Activated naive CD8-positive, alpha-beta T cell treated with anti-CD3 and anti-CD28 coated beads for 36 hours (primary cell): ENCODE measurements around the gene TM2D1. TPM values are rescaled to one million over a fixed set of nuclear protein-coding genes. Genes with fewer than 3 reads are reported as not detected.
"Not testable (repeated sequence)": the region's sequence is repeated elsewhere in the genome, so short reads cannot be mapped to it uniquely, and the experiment has no call there.

Experiments
- DNase-seq: peaks from one replicate; pipeline ENCODE4 v3.0.0; 2021
- H3K27ac Mint-ChIP-seq: one replicate; pipeline ENCODE4 v1.8.0; 2022; ENCODE audit warnings: mild to moderate bottlenecking, moderate library complexity, mixed read lengths
- H3K27me3 Mint-ChIP-seq: one replicate; pipeline ENCODE4 v1.8.0; 2022; ENCODE audit warnings: mild to moderate bottlenecking, mixed read lengths
- H3K36me3 Mint-ChIP-seq: one replicate; pipeline ENCODE4 v1.8.0; 2021; ENCODE audit warnings: mild to moderate bottlenecking, mixed read lengths
- H3K4me1 Mint-ChIP-seq: one replicate; pipeline ENCODE4 v1.8.0; 2021; ENCODE audit warnings: mixed read lengths
- H3K4me3 Mint-ChIP-seq: one replicate; pipeline ENCODE4 v1.8.0; 2022; ENCODE audit warnings: mild to moderate bottlenecking, moderate library complexity, mixed read lengths
- H3K9me3 Mint-ChIP-seq: one replicate; pipeline ENCODE4 v1.8.0; 2022; ENCODE audit warnings: mixed read lengths
- total RNA-seq, 2 experiments: library from RNA; stranded (reverse); gene quantifications; one replicate each; pipeline ENCODE4 v1.2.3, GENCODE V29; 2021

TM2D1 gene
- total RNA-seq, 2 experiments from 2014 or later = 24.7 to 25.6 TPM

GRCh38 chr1:61740751-61741700, 16.1 kb upstream of the TM2D1 start:
- no peaks in the 10 kb centered on the region for H3K9me3 Mint-ChIP-seq
- peak overlapping the region; percentile 86 for H3K27ac Mint-ChIP-seq
- H3K27me3 Mint-ChIP-seq = no peaks in the 10 kb centered on the region
- H3K4me1 Mint-ChIP-seq = peaks cover 15% of the 10 kb centered on the region
- peak overlapping the region; percentile 91 for H3K4me3 Mint-ChIP-seq
- no peaks in the 10 kb centered on the region for H3K36me3 Mint-ChIP-seq
- DNase-seq = no peak

DNA sequence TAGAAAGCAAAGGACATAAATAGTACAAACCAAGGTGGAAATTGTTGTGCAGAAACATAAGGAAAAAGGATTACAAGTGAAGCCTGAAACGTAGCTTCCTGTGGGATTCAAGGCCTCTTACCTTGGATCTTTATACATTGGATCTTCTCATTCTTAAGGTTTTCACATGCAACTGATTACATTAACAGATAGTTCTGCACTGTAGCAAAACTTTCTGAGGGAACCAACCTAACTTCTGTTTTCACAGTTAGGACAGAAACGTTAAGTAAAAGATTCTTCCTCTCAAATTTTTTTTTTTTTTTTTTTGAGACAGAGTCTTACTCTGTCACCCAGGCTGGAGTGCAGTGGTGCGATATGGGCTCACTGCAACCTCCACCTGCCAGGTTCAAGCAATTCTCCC, 7.8 kb upstream of the TM2D1 start:
- no peak for DNase-seq
- no peak overlapping the region for H3K4me3 Mint-ChIP-seq
- peaks cover 2% of the 10 kb centered on the region for H3K4me1 Mint-ChIP-seq
- H3K9me3 Mint-ChIP-seq = no peaks in the 10 kb centered on the region
- no peaks in the 10 kb centered on the region for H3K27me3 Mint-ChIP-seq
- H3K27ac Mint-ChIP-seq = no peak overlapping the region
- no peaks in the 10 kb centered on the region for H3K36me3 Mint-ChIP-seq

DNA sequence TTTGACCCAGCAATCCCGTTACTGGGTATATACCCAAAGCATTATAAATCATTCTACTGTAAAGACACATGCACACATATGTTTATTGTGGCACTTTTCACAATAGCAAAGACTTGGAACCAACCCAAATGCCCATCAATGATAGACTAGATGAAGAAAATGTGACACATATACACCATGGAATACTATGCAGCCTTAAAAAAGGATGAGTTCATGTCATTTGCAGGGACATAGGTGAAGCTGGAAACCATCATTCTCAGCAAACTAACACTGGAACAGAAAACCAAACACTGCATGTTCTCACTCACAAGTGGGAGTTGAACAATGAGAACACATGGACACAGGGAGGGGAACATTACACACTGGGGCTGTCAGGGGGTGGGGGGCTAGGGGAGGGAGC, 5.7 kb upstream of the TM2D1 start:
- H3K27me3 Mint-ChIP-seq, H3K9me3 Mint-ChIP-seq, DNase-seq, H3K4me3 Mint-ChIP-seq, H3K27ac Mint-ChIP-seq, H3K36me3 Mint-ChIP-seq, H3K4me1 Mint-ChIP-seq: not testable (repeated sequence)

DNA sequence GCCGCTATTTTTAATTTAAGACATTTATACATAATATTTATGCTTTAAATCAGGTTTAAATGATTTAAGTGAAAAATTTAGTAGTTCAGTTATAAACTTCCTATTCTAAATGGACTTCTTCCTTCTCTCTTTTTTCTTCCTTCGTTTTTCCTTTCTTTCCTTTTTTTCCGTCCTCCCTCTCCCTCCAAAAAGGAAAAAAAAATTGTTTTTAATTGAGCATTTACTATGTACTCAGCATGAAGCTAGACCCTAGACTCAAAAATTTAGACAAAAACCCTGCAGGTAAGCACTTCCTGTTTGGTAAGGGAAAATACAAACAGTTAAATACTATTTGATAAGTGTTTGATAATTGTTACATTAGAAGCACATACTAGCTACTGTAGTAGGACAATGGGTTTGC, 2.6 kb upstream of the TM2D1 start:
- Mint-ChIP-seq H3K4me1 (peaks cover 10% of the 10 kb centered on the region), H3K27me3 (no peaks in the 10 kb centered on the region), H3K36me3 (peaks cover 3% of the 10 kb centered on the region), H3K4me3 (no peak overlapping the region), H3K27ac (no peak overlapping the region), H3K9me3 (no peaks in the 10 kb centered on the region)
- no peak for DNase-seq

DNA sequence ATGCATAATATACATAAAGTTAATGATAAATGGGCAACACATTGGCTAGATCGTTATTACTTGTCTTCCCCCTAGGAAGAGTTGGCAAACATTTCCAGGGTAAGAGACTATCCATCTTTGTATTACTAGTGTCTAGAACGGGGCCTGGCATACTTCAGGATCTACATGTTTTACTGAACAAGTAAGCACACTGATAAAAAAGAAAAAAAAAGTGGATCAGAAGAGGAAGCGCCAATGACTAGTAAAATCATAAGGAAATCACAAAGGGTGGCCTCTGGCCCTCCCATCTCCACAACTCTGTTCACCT, 482 bp downstream of the TM2D1 start:
- Mint-ChIP-seq H3K4me3 (peak overlapping the region; percentile 95), H3K36me3 (peaks cover 3% of the 10 kb centered on the region), H3K4me1 (peaks cover 11% of the 10 kb centered on the region), H3K27ac (peak overlapping the region; percentile 97), H3K27me3 (no peaks in the 10 kb centered on the region), H3K9me3 (no peaks in the 10 kb centered on the region)
- DNase-seq = no peak

- not testable (repeated sequence) for H3K36me3 Mint-ChIP-seq, H3K9me3 Mint-ChIP-seq, H3K4me3 Mint-ChIP-seq, DNase-seq, H3K27me3 Mint-ChIP-seq
- Mint-ChIP-seq H3K27ac (peak overlapping the region; percentile 44), H3K4me1 (peaks cover 18% of the 10 kb centered on the region)
Measured at GRCh38 chr1:61718996-61719663, 5.8 kb downstream of the TM2D1 start.

DNA sequence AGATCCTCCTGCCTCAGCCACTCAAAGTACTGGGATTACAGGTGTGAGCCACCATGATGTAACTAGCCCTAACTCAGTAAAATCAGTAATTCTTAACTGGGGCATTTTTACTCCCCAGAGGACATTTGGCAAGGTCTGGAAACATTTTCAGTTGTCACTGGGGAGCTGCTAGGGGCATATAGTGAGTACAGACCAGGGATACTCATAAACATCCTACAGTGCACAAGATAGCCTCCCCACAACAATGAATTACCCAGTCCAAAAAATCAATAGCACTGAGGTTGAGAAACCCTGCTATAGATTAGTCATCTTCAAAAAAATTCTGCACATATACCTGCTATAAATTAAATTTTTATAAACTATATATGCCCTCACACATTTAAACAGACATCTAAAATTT, 13.0 kb downstream of the TM2D1 start:
- Mint-ChIP-seq H3K4me3 (no peak overlapping the region), H3K36me3 (peaks cover 9% of the 10 kb centered on the region), H3K27me3 (no peaks in the 10 kb centered on the region), H3K4me1 (peaks cover 7% of the 10 kb centered on the region), H3K27ac (no peak overlapping the region), H3K9me3 (no peaks in the 10 kb centered on the region)
- DNase-seq = no peak

GRCh38 chr1:61711257-61711656, 13.7 kb downstream of the TM2D1 start:
- not testable (repeated sequence) for H3K4me3 Mint-ChIP-seq, H3K36me3 Mint-ChIP-seq, DNase-seq, H3K4me1 Mint-ChIP-seq, H3K9me3 Mint-ChIP-seq, H3K27me3 Mint-ChIP-seq, H3K27ac Mint-ChIP-seq

DNA sequence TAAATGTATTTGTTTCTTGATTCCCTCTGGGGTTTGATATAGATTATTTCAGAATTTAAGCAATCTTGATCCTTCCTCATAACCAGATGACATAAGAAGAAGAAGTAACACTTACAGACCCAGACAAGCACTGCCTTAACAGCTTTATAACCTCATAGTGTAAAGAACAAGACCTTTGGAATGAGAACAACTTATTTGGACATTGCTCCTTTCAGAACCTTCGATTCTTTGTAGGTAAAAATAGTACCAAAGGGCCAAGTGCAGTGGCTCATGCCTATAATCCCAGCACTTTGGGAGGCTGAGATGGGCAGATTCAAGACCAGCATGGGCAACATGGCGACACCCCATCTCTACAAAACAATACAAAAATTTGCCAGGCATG, 15.0 kb downstream of the TM2D1 start:
- no peak for DNase-seq
- no peak overlapping the region for H3K27ac Mint-ChIP-seq
- H3K4me1 Mint-ChIP-seq = peaks cover 4% of the 10 kb centered on the region
- H3K4me3 Mint-ChIP-seq = no peak overlapping the region
- peaks cover 9% of the 10 kb centered on the region for H3K36me3 Mint-ChIP-seq
- no peaks in the 10 kb centered on the region for H3K27me3 Mint-ChIP-seq
- no peaks in the 10 kb centered on the region for H3K9me3 Mint-ChIP-seq

DNA sequence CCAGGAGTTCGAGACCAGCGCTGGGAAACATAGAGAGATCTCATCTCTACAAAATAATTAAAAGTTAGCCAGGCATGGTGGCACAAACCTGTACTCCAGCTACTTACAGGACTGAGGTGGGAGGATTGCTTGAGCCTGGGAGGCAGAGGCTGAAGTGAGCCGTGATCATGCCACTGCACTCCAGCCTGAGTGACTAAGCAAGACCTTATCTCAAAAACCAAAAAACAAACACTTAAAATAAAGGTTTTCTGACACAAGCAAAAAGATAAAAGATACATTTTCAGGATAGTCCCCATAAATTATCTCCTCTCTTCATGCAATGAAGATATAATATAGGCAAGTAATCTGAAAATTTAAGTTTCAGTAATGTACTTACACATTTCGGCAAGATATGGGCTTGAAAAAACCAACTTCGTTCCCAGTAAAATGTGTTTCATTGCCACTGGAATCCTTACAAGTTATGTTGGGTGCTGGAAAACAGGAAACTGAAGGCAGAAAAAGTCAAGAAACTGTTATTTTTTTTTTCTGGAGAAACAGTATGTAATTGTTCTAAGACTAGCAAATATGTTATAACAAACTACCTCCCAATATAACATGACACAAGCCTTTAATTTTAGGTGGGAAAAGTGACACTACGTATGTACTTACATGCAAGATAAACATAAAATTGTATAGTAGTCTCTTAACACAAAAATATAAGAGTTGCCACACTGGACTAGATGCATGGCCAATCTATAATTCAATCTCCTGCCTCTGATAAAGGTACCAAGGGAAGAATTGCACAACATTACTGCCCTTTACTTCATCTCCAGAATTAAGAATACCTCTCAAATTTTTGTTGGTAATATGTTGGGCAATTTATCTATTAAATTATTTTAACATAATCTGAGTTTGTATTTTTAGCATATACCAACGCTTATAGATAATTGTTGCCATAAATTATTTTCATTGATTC, 15.7 kb downstream of the TM2D1 start:
- peaks cover 1% of the 10 kb centered on the region for H3K4me1 Mint-ChIP-seq
- DNase-seq = no peak
- no peaks in the 10 kb centered on the region for H3K9me3 Mint-ChIP-seq
- H3K27ac Mint-ChIP-seq = no peak overlapping the region
- peaks cover 9% of the 10 kb centered on the region for H3K36me3 Mint-ChIP-seq
- no peaks in the 10 kb centered on the region for H3K27me3 Mint-ChIP-seq
- H3K4me3 Mint-ChIP-seq = no peak overlapping the region

GRCh38 chr1:61699911-61700851, 24.8 kb downstream of the TM2D1 start:
- Mint-ChIP-seq H3K4me1 (no peaks in the 10 kb centered on the region), H3K36me3 (peaks cover 15% of the 10 kb centered on the region), H3K4me3 (no peak overlapping the region), H3K27me3 (no peaks in the 10 kb centered on the region), H3K9me3 (no peaks in the 10 kb centered on the region), H3K27ac (no peak overlapping the region)
- DNase-seq = no peak

DNA sequence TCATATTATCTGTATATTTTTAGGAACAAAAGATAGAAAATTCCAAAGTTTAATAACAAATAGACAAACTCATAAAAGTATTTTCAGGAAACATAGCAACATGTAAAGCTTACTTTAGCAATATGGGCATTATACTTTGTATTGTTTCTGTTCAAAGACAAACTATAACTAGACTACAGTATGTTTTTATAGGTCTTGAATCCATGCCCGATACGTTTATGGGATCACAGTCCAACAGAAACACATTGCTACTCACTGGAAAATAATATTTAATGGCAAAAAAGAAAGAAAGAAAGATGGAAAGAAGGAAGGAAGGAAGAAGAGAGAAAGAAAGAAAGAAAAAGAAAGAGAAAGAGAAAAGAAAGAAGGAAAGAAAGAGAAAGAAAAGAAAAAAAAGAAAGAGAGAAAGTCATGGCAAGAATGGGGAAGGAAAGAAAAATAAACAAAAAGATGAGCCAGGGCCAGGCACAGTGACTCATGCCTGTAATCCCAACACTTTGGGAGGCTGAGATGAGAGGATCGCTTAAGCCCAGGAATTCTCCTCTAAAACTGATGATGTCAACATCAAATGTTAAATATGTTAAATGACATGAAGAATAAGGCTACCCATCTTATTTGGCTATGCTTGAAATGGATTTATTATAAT, 32.7 kb downstream of the TM2D1 start:
- Mint-ChIP-seq H3K27ac (no peak overlapping the region), H3K4me3 (no peak overlapping the region), H3K4me1 (peaks cover 7% of the 10 kb centered on the region), H3K27me3 (no peaks in the 10 kb centered on the region), H3K36me3 (peaks cover 14% of the 10 kb centered on the region), H3K9me3 (no peaks in the 10 kb centered on the region)
- DNase-seq = no peak

- H3K36me3 Mint-ChIP-seq = peaks cover 6% of the 10 kb centered on the region
- no peak overlapping the region for H3K27ac Mint-ChIP-seq
- H3K4me1 Mint-ChIP-seq = peaks cover 7% of the 10 kb centered on the region
- no peaks in the 10 kb centered on the region for H3K27me3 Mint-ChIP-seq
- no peak for DNase-seq
- H3K9me3 Mint-ChIP-seq = no peaks in the 10 kb centered on the region
- H3K4me3 Mint-ChIP-seq = no peak overlapping the region
Measured at GRCh38 chr1:61687901-61688300, 37.0 kb downstream of the TM2D1 start.

DNA sequence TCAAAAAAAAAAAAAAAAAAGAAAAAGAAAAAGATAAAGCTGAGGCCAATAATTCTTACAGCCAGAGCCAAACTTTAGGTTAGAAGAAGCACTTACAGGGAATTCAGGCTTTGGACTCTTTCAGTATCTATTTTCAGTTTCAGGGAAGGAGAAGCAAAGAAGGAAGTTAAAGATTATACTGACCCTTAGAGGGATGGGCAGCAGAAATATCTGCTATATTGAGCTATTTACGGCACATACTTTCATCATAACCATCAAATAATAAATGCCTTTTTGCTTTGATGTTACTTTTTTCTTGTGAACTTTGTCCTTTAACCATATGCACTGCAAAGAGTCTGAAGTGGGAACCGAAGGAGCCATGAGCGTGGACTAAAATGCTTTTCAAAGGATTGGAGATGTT, 42.0 kb downstream of the TM2D1 start:
- Mint-ChIP-seq H3K4me1 (peaks cover 12% of the 10 kb centered on the region), H3K27me3 (no peaks in the 10 kb centered on the region), H3K9me3 (no peaks in the 10 kb centered on the region), H3K36me3 (peaks cover 13% of the 10 kb centered on the region), H3K27ac (no peak overlapping the region), H3K4me3 (no peak overlapping the region)
- DNase-seq = no peak
